ENCODE measurements around the gene GRIK5.

DNA sequence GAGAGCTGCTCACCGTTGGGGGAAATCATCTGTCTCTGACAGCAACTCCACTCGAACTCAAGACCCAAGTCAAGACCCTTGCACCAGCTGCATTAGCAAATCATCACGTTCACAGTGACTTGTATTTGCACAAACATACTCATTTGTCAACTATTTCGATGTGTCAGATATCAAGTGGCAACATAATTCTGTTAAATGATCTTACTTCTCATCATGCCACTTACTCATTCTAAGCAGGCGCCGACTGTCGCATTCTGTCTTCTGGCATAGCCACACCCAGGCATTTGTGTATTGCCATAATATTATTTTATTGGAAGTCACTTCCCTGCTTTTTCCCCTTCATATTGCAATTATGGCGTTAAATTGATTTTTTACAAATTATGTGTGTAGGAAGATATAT, 53.0 kb downstream of the GRIK5 start:
- TF ChIP-seq POLR2A (IDR thresholded peaks at IDR 0.05) (no peak), EP300 (IDR thresholded peaks at IDR 0.05) (no peak), POLR2AphosphoS5 (IDR thresholded peaks at IDR 0.05) (no peak)
- TF ChIP-seq, protein P1, sequence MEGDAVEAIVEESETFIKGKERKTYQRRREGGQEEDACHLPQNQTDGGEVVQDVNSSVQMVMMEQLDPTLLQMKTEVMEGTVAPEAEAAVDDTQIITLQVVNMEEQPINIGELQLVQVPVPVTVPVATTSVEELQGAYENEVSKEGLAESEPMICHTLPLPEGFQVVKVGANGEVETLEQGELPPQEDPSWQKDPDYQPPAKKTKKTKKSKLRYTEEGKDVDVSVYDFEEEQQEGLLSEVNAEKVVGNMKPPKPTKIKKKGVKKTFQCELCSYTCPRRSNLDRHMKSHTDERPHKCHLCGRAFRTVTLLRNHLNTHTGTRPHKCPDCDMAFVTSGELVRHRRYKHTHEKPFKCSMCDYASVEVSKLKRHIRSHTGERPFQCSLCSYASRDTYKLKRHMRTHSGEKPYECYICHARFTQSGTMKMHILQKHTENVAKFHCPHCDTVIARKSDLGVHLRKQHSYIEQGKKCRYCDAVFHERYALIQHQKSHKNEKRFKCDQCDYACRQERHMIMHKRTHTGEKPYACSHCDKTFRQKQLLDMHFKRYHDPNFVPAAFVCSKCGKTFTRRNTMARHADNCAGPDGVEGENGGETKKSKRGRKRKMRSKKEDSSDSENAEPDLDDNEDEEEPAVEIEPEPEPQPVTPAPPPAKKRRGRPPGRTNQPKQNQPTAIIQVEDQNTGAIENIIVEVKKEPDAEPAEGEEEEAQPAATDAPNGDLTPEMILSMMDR (IDR thresholded peaks at IDR 0.05) = no peak

All from gastroesophageal sphincter (tissue), 3 donors.